OCI-LY7 (cell line): ENCODE measurements around the gene EEF1AKMT3. TPM values are rescaled to one million over a fixed set of nuclear protein-coding genes. Genes with fewer than 3 reads are reported as not detected.

Experiments
- BruUV-seq: library from RNA; stranded (reverse); fragments of 400-500 nt; replicated peaks from 2 replicates; lab custom pipeline; 2021; lab: Mats Ljungman, UMichigan
- CTCF ChIA-PET: fragments of 300-600 bp; sonication (Branson Sonifier 250); formaldehyde crosslinking; loops from one replicate; lab custom pipeline; 2022; ENCODE audit warnings: antibody characterized with exemption; ENCODE audit not compliant: unreplicated experiment; lab: Charles Lee
- POLR2A ChIA-PET: fragments of 300-600 bp; sonication (Branson Sonifier 250); formaldehyde crosslinking; loops from one replicate; lab custom pipeline; 2022; ENCODE audit warnings: antibody characterized with exemption; lab: Charles Lee
- DNase-seq: peaks from one replicate; pipeline ENCODE4 v3.0.0-alpha.2; 2015; ENCODE audit warnings: low spot score
- H2AFZ ChIP-seq: fragments of 200-600 bp; sonication (generic), shearing (Covaris generic); 2 replicates; pipeline ENCODE4 v1.6.1; 2014; ENCODE audit warnings: mild to moderate bottlenecking, antibody characterized with exemption, low read length, moderate library complexity
- H3K27ac ChIP-seq: fragments of 200-600 bp; sonication (generic); 2 replicates; pipeline ENCODE4 v1.5.1; 2014; ENCODE audit warnings: mixed run types, low read depth, mild to moderate bottlenecking, moderate library complexity, low read length, inconsistent platforms; ENCODE audit not compliant: poor library complexity, severe bottlenecking
- H3K36me3 ChIP-seq: fragments of 200-600 bp; sonication (generic); 2 replicates; pipeline ENCODE4 v1.6.1; 2014; ENCODE audit warnings: mild to moderate bottlenecking, antibody characterized with exemption, low read length, moderate library complexity, mixed read lengths; ENCODE audit not compliant: insufficient read depth
- H3K4me1 ChIP-seq: fragments of 200-600 bp; sonication (generic); 2 replicates; pipeline ENCODE4 v1.5.1; 2014; ENCODE audit warnings: mild to moderate bottlenecking, low read length; ENCODE audit not compliant: insufficient read depth, poor library complexity, severe bottlenecking
- H3K4me2 ChIP-seq: fragments of 200-600 bp; sonication (generic); 2 replicates; pipeline ENCODE4 v1.6.1; 2014; ENCODE audit warnings: mild to moderate bottlenecking, low read length
- H3K4me3 ChIP-seq: fragments of 200-600 bp; sonication (generic); 2 replicates; pipeline ENCODE4 v1.5.1; 2014; ENCODE audit warnings: mild to moderate bottlenecking, low read depth, low read length; ENCODE audit not compliant: poor library complexity, severe bottlenecking
- H3K79me2 ChIP-seq: fragments of 200-600 bp; sonication (generic); 2 replicates; pipeline ENCODE4 v1.6.1; 2016; ENCODE audit warnings: low read depth, mild to moderate bottlenecking, low read length, moderate library complexity, mixed read lengths; ENCODE audit not compliant: insufficient read depth
- H3K9me2 ChIP-seq: fragments of 200-600 bp; sonication (generic); 2 replicates; pipeline ENCODE4 v1.6.1; 2016; ENCODE audit warnings: mild to moderate bottlenecking, low read length, mixed read lengths; ENCODE audit not compliant: insufficient read depth
- H3K9me3 ChIP-seq: fragments of 200-600 bp; sonication (generic); 2 replicates; pipeline ENCODE4 v1.6.1; 2014; ENCODE audit warnings: mild to moderate bottlenecking, mixed run types, low read length, mixed read lengths
- H4K20me1 ChIP-seq: fragments of 200-600 bp; sonication (generic); 2 replicates; pipeline ENCODE4 v1.6.1; 2014; ENCODE audit warnings: mild to moderate bottlenecking, antibody characterized with exemption, low read length, moderate library complexity, mixed read lengths; ENCODE audit not compliant: insufficient read depth
- CTCF ChIP-seq: fragments of 200-600 bp; sonication (generic); conservative IDR thresholded peaks from 2 replicates; pipeline ENCODE4 v1.5.1; 2014; ENCODE audit warnings: mild to moderate bottlenecking, antibody characterized with exemption, low read length, moderate library complexity, mixed read lengths
- EZH2phosphoT487 ChIP-seq: fragments of 200-600 bp; sonication (generic); IDR thresholded peaks from 2 replicates; pipeline ENCODE4 v1.6.1; 2018; ENCODE audit warnings: low read depth, borderline replicate concordance, mild to moderate bottlenecking, mixed run types, antibody characterized with exemption, low read length, moderate library complexity, mixed read lengths
- intact Hi-C: fragments of 100-400 bp; cut with micrococcal nuclease; formaldehyde crosslinking; loops from one replicate; pipeline ENCODE4 v1.10.0; 2022; ENCODE audit not compliant: unreplicated experiment
- total RNA-seq, 2 experiments: library from RNA; depleted of rRNA in 1 of 2; stranded (reverse); fragments of >200 nt in 1 of 2; shearing (Covaris generic) in 1 of 2; gene quantifications; 2 replicates each; pipeline ENCODE4 v1.2.3, GENCODE V29; 2014 to 2022

Gene EEF1AKMT3
- total RNA-seq, 2 experiments from 2014 or later = 3.4 to 6.3 TPM

GRCh38 chr12:57782243-57782607 lies 9.8 kb downstream of the EEF1AKMT3 start:
- POLR2A ChIA-PET = interaction anchor here (1.3 to 1.5 kb wide), 2 partner anchors 10 to 127 kb away, joined by 3 to 4 read pairs; partner anchors contain the start of genes EEF1AKMT3 and METTL1
- Histone ChIP-seq H3K4me1 (peaks cover 20% of the 10 kb centered on the region), H3K4me2 (0 out of 2 replicates have a peak overlapping the region, but pooled peaks have one; percentile 12), H4K20me1 (no peaks in the 10 kb centered on the region), H3K36me3 (peaks cover 30% of the 10 kb centered on the region), H3K9me2 (no peaks in the 10 kb centered on the region), H3K9me3 (no peaks in the 10 kb centered on the region), H3K27ac (no peak overlapping the region), H2AFZ (peak overlapping the region; percentile 74; the same call in 1 of the 2 replicates), H3K79me2 (peaks cover 25% of the 10 kb centered on the region), H3K4me3 (peak overlapping the region; percentile 95)
- TF ChIP-seq EZH2phosphoT487 (no peak), CTCF (no peak)
- BruUV-seq = no TSS peak
- no peak for DNase-seq
- intact Hi-C loops = loop anchor here (5.0 kb wide), 1 partner anchor 125 kb away; no protein-coding TSS in a partner anchor
- CTCF ChIA-PET = no interaction called here

GRCh38 chr12:57782608-57783465 lies 10.4 kb downstream of the EEF1AKMT3 start, which contains the start of gene TSFM:
Gene TSFM, plus strand, starts transcription at chr12:57782787. Its CDS starts 15 bp downstream, at chr12:57782802.
- Histone ChIP-seq H4K20me1 (no peaks in the 10 kb centered on the region), H3K36me3 (peaks cover 36% of the 10 kb centered on the region), H3K79me2 (peaks cover 25% of the 10 kb centered on the region), H3K4me3 (peak within 1 kb of the TSS; percentile 95), H2AFZ (peak within 1 kb of the TSS; percentile 74), H3K9me2 (no peaks in the 10 kb centered on the region), H3K4me1 (peaks cover 20% of the 10 kb centered on the region), H3K27ac (peak within 1 kb of the TSS; percentile 18), H3K9me3 (no peaks in the 10 kb centered on the region), H3K4me2 (peak within 1 kb of the TSS; percentile 92)
- no TSS peak for BruUV-seq
- TF ChIP-seq EZH2phosphoT487 = no peak
- peak; percentile 94 for TF ChIP-seq CTCF
- peak; percentile 97 for DNase-seq
- ChIA-PET CTCF (interaction anchor here (0.8 kb wide), 1 partner anchor 12 kb away, joined by 4 read pairs; no protein-coding TSS in a partner anchor), POLR2A (interaction anchor here (0.6 to 1.5 kb wide), 6 partner anchors 10 to 126 kb away, joined by 3 to 4 read pairs (median 3); partner anchors contain the start of genes EEF1AKMT3 and METTL1)
- intact Hi-C loops = loop anchor here (5.0 kb wide), 1 partner anchor 124 kb away; no protein-coding TSS in a partner anchor
